ENCODE measurements around the gene METAP1D.
A peak's percentile ranks its signal among the peaks of the same experiment; 100 is the strongest.
"Not testable (repeated sequence)": the region's sequence is repeated elsewhere in the genome, so short reads cannot be mapped to it uniquely, and the experiment has no call there.

METAP1D gene

DNA sequence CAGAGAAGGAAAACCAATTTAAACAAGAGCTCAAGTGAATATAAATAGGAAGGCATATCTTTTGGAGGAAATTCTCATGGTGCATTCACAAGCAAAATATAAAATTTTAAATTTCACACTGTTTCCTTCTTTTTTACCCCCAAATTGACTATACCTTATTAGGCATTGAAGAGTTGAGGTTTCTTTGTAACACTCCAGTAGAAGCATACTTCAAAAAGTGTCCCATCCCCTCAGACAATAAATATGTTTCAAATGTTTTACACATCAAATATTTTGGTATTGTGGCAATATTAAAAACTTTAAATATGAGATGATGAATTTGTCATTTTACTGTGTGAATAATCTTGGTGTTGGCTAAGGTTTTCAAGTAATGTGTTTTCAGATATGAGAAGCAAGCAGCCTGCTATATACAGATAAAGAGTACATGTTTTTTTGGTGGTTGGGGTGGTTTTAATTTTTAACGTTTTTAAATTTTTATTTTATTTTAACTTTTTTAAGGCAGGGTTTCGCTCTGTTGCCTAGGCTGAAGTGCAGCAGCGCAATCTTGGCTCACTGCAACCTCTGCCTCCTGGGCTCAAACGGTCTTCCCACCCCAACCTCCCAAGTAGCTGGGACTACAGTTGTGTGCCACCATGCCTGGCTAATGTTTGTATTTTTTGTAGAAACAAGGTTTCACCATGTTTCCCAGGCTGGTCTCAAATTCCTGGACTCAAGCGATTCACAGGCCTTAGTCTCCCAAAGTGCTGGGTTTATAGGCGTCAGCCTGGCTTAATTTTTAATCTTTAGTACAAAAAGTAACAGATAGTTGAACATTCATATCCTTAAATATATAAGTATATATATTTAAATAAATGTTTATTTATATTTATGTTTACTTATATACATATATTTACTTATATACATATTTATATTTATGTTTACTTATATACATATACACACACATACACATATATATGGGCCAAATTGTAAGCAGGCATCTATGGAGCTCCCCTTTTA, 49.1 kb downstream of the METAP1D start:
- H3K4me3 ChIP-seq = no peak overlapping the region
- H3K27ac ChIP-seq = no peak overlapping the region
- DNase-seq (ENCODE audit: low read depth, low spot score) = no peak
- H3K9ac ChIP-seq (ENCODE audit: insufficient read length) = no peak overlapping the region
- H3K9me3 ChIP-seq (ENCODE audit: low read depth, low read length) = no peaks in the 10 kb centered on the region
- TF ChIP-seq POLR2AphosphoS5 (IDR thresholded peaks at IDR 0.05; ENCODE audit: borderline replicate concordance, low read depth, low read length) (no peak), FOXP2 (optimal IDR thresholded peaks at IDR 0.05; ENCODE audit: control extremely low read depth, extremely low read length, insufficient read depth) (no peak), EZH2 (IDR thresholded peaks at IDR 0.05) (no peak)
- H3K36me3 ChIP-seq (ENCODE audit: insufficient read depth, low read length) = no peaks in the 10 kb centered on the region

DNA sequence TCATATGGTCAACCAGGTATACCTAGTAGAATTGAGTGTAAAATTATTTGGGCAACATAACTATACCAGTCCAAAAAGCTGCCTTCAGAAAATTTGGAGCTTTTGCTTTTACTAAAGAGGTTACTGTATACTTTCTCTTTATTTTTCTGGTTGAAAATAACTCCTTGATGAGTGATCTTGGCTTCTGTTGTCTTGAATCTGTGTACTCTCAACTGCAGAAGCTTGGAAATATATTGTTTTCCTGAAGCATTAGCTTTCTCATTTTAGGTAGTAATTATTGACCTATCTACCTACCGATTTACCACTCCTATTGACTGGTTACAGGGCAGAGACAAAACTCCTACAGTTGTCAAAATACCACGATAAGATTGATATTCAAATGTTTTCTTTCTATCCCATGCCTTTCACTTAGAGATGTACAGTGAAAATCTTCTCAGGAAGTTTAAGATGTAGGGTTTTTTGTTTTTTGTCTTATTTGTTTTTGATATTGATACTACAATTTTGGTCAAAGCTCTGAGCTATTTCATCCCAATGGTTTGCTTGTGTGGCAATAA, 49.9 kb downstream of the METAP1D start:
- no peak overlapping the region for H3K9ac ChIP-seq (ENCODE audit: insufficient read length)
- no peak overlapping the region for H3K4me3 ChIP-seq
- no peak overlapping the region for H3K27ac ChIP-seq
- no peak for TF ChIP-seq EZH2 (IDR thresholded peaks at IDR 0.05)
- no peak for TF ChIP-seq FOXP2 (optimal IDR thresholded peaks at IDR 0.05; ENCODE audit: control extremely low read depth, extremely low read length, insufficient read depth)
- no peak for TF ChIP-seq POLR2AphosphoS5 (IDR thresholded peaks at IDR 0.05; ENCODE audit: borderline replicate concordance, low read depth, low read length)
- DNase-seq (ENCODE audit: low read depth, low spot score) = no peak
- no peaks in the 10 kb centered on the region for H3K36me3 ChIP-seq (ENCODE audit: insufficient read depth, low read length)
- no peaks in the 10 kb centered on the region for H3K9me3 ChIP-seq (ENCODE audit: low read depth, low read length)

DNA sequence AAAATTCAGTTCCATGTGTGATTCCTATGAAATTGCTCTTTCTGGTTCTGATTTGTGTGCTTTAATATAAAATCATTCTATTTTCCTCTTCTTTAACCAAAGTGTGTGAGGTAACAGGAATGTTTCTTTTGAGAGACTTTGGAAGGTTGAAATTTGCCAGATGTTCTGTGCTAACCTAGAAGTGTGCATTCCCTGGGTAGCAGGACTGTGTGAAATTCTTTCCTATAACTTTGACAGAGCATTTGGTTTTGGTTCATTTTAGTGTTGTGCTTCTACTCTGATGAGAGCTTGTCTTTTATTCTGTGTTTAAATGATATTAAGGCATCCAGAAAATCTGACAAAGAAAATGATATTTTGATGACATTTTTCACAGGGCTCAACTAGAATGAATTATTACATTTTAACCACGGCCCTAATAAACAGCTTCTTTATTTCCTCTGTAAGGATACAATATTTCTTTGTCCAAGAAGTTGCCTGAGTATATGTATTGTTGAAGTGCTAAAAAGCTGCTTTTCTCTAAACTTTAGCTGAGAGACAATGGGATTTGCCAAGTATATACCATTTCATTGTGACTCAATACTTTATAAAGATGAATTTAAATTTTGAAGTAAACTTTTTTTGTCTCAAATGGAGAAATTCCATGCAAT, 50.8 kb downstream of the METAP1D start:
- H3K9ac ChIP-seq (ENCODE audit: insufficient read length) = no peak overlapping the region
- no peak for TF ChIP-seq FOXP2 (optimal IDR thresholded peaks at IDR 0.05; ENCODE audit: control extremely low read depth, extremely low read length, insufficient read depth)
- no peak for TF ChIP-seq POLR2AphosphoS5 (IDR thresholded peaks at IDR 0.05; ENCODE audit: borderline replicate concordance, low read depth, low read length)
- no peak for TF ChIP-seq EZH2 (IDR thresholded peaks at IDR 0.05)
- peak overlapping the region; percentile 39; the same call in 1 of the 2 replicates for H3K27ac ChIP-seq
- H3K9me3 ChIP-seq (ENCODE audit: low read depth, low read length) = no peaks in the 10 kb centered on the region
- H3K4me3 ChIP-seq = no peak overlapping the region; the same call in 1 of the 2 replicates
- no peak for DNase-seq (ENCODE audit: low read depth, low spot score)
- H3K36me3 ChIP-seq (ENCODE audit: insufficient read depth, low read length) = no peaks in the 10 kb centered on the region

DNA sequence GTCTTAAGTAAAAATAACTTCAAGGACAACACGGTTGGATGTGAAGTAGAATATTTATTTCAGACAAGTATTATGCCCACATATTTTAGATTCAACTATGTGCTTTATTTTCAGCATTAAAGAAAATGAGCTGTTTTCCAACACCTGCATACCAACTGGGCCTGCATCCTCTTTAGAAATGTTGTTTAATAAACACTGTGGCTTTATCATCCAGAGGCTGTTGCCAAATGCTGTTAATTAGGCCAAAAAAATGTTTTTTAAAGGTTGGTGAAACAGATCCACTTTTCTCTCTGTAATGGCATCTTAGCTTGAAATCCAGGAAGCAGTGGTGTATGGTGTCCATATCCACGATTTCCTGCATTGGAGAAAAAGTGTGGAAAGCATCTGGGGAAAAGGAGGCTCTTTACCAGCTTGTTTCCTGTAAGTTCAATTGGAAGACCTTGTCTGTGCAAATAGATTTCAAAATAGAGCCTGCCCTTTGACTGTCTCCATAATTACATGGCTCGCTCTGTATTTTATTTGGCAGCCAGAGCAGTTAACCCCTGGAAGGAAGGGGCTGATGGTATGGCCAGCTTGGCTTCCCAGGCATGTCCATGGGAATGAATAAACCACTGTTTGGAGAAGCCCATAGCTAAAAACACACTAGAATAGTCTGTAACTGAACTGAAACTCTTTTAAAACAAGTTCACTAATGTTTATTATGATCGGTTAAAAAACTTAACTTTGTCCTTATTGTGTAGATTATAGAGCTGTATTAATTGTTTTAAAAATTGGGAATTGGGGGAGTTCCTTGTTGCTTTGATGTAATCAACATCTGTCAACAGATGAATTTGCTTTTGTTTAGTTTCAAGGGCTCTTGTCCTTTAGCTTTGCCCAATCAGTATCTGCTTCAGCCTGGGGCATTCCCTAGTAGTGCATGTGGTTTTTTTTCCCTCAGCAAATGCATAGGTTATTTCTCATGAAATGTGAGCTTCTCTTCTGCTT, 52.5 kb downstream of the METAP1D start:
- Histone ChIP-seq H3K36me3 (ENCODE audit: insufficient read depth, low read length) (no peaks in the 10 kb centered on the region), H3K9me3 (ENCODE audit: low read depth, low read length) (no peaks in the 10 kb centered on the region), H3K27ac (peak overlapping the region; percentile 37; the same call in 1 of the 2 replicates), H3K4me3 (peak overlapping the region; percentile 26), H3K9ac (ENCODE audit: insufficient read length) (no peak overlapping the region)
- TF ChIP-seq EZH2 (IDR thresholded peaks at IDR 0.05) (no peak), POLR2AphosphoS5 (IDR thresholded peaks at IDR 0.05; ENCODE audit: borderline replicate concordance, low read depth, low read length) (no peak), FOXP2 (optimal IDR thresholded peaks at IDR 0.05; ENCODE audit: control extremely low read depth, extremely low read length, insufficient read depth) (no peak)
- no peak for DNase-seq (ENCODE audit: low read depth, low spot score)

DNA sequence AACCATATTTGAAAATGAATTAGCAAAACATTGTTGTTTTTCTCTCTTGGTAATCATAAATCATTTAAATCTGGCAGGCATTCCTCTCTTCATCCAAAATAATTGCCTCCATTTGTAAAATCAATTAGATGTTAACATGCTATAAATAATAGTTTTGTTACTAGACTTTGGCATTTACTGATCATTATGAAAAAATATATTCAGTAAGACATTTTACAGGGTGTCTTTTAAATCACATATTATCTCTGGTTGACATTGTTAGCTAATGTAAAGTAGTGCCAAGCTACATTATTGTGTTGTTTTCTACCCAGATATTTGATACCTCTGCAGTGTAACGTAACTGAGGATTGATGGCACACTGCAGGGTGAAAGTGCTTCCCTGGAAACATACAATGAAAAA, 53.7 kb downstream of the METAP1D start:
- Histone ChIP-seq H3K36me3 (ENCODE audit: insufficient read depth, low read length) (no peaks in the 10 kb centered on the region), H3K27ac (no peak overlapping the region), H3K9ac (ENCODE audit: insufficient read length) (no peak overlapping the region), H3K9me3 (ENCODE audit: low read depth, low read length) (no peaks in the 10 kb centered on the region), H3K4me3 (no peak overlapping the region)
- no peak for DNase-seq (ENCODE audit: low read depth, low spot score)
- TF ChIP-seq POLR2AphosphoS5 (IDR thresholded peaks at IDR 0.05; ENCODE audit: borderline replicate concordance, low read depth, low read length) = no peak
- TF ChIP-seq FOXP2 (optimal IDR thresholded peaks at IDR 0.05; ENCODE audit: control extremely low read depth, extremely low read length, insufficient read depth) = no peak
- TF ChIP-seq EZH2 (IDR thresholded peaks at IDR 0.05) = no peak

DNA sequence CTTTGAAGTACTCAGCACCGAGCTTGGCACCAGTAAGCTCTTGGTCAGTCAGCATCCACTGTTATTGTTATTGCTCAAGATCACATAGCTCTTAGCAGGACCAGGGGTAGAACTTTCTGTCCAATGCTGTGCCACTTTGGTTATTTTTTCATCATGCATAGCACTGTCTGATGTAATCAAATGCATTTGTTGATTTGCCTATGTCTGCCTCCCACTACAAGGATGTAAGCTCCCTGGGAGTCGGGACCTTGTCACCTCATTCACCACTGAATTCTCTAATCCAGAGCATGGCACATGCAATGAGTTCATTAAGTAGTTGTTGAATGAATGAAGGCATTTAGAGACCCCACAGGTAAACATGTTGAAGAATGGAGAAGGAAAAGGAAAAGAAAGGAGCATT, 56.5 kb downstream of the METAP1D start:
- H3K9ac ChIP-seq (ENCODE audit: insufficient read length) = no peak overlapping the region
- no peak overlapping the region for H3K27ac ChIP-seq
- no peak for TF ChIP-seq EZH2 (IDR thresholded peaks at IDR 0.05)
- no peak for DNase-seq (ENCODE audit: low read depth, low spot score)
- H3K36me3 ChIP-seq (ENCODE audit: insufficient read depth, low read length) = no peaks in the 10 kb centered on the region
- H3K4me3 ChIP-seq = no peak overlapping the region
- no peaks in the 10 kb centered on the region for H3K9me3 ChIP-seq (ENCODE audit: low read depth, low read length)

DNA sequence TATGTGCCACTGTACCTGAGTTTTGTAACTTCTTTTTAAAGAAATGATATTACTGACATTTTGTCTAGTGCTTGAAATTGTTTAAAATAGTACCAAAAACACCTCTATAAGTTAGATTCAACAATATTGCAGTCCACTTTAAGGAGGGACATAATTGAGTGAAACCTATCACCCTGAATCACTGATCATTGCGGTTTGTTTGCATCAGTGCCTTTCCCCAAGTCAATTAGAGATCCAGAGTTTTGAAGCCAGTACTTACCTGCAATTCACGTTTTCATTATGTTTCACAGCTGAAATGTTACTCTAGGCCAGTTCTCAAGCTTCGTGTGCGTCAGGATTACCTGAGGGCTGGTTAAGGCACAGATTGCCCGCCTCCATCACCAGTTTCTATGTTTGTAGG, 58.9 kb downstream of the METAP1D start:
- H3K36me3 ChIP-seq (ENCODE audit: insufficient read depth, low read length) = no peaks in the 10 kb centered on the region

DNA sequence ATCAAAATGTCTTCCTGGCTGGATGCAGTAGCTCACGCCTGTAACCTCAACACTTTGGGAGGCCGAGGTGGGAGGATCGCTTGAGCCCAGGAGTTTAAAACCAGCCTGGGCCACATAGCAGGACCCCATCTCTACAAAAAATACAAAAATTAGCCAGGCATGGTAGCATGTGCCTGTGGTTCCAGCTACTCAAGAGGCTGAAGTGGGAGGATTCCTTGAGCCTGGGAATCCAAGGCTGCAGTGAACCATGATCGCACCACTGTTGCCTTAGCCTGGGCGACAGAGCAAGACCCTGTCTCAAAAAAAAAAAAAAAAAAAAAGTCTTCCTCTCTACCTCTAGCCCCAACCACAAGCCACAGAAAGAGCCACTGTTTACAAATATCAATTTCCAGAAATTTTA, 60.4 kb downstream of the METAP1D start:
- H3K27ac ChIP-seq; H3K36me3 ChIP-seq (ENCODE audit: insufficient read depth, low read length); H3K4me3 ChIP-seq; H3K9ac ChIP-seq (ENCODE audit: insufficient read length); DNase-seq (ENCODE audit: low read depth, low spot score); H3K9me3 ChIP-seq (ENCODE audit: low read depth, low read length): not testable (repeated sequence)

More for the DNA sequence above, 58.9 kb downstream of the METAP1D start:
- Histone ChIP-seq H3K4me3 (no peak overlapping the region), H3K9ac (ENCODE audit: insufficient read length) (no peak overlapping the region), H3K27ac (no peak overlapping the region), H3K9me3 (ENCODE audit: low read depth, low read length) (no peaks in the 10 kb centered on the region)
- no peak for TF ChIP-seq EZH2 (IDR thresholded peaks at IDR 0.05)
- DNase-seq (ENCODE audit: low read depth, low spot score) = no peak

All from SK-N-MC (cell line).